Stimulated activated CD8-positive, alpha-beta memory T cell treated with anti-CD3 and anti-CD28 coated beads, Interleukin-4, amount 100 ng/mL, for 4 hours (primary cell): ENCODE data around the gene VWF.
"Not testable (repeated sequence)": the region's sequence is repeated elsewhere in the genome, so short reads cannot be mapped to it uniquely, and the experiment has no call there.

ENCODE experiments used
- DNase-seq, 2 donors: peaks; one replicate each; pipeline ENCODE4 v3.0.0-alpha.2; 2020; ENCODE audit warnings: low read depth in 2 of 2, low spot score in 1 of 2

The VWF gene

DNA sequence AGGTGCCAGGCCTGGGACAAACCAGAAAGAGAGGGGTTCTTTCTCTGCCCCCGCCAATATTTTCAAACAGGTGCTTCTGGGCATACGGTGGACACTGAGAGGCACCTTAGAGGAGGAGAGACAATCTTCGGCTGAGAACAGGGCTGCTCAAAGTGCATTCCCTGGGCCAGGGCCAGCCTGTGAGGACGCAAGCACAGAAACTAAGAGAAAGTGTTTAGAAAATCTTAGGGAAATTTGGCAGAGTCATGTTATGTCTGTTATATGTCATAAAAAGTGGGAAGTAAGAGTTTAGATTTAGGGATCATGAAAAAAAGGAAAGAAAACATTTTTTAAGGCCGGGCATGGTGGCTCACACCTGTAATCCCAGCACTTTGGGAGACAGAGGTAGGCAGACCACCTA is 83.7 kb downstream of the VWF start:
- DNase-seq = no peak

DNA sequence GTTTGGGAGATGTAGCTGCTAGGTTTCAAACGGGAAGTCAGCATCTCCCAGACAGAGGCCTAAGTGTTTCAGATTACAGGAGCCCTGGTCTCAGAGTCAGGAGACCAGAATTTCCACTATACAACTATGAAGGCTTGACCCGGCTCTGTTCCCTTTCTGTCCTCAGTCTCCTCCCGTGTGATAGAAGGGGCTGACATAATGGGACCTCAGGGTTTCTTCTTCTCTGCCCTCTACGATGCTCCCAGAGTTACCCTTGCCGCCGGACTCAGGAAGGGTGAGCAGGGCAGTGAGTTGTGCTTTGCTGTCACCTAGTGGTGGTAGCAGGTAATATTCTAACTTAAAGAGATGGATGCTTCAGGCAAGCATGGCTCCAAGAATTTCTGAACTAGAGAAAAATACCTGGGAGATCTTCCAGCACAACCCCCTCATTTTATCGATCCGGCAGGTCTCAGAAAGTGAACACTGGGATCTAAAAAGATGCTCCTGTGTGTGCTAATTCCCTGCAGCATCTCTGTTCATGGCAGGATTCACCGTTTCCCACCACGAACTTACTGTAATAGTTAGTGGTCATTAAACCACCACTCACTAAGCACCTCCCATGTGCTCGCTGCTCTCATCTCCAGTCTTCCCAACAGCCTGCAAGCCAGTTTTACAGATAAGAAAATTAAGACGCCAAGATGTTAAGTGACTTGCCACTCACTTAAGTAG is 84.4 kb downstream of the VWF start:
- DNase-seq = peak in 1 of 2 donors; percentile 6

DNA sequence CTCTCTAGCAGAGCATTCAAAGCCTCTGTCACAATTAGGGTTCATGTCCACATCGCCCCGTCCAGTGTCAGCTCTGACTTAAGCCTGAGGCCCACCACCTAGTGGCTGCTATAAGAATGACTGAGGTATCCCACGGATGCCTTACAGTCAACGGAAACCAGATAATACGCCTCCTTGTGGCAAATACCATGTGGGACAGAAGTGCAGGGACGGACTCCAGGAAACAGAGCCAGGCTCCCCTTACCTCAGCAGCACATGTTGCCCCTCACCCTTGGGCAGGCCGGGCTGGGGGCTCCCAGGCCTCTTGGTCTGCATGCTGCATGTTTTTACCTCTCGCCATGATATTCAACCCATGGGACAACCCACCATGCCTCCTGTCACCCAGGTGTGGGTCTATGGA is 86.3 kb downstream of the VWF start:
- no peak for DNase-seq

DNA sequence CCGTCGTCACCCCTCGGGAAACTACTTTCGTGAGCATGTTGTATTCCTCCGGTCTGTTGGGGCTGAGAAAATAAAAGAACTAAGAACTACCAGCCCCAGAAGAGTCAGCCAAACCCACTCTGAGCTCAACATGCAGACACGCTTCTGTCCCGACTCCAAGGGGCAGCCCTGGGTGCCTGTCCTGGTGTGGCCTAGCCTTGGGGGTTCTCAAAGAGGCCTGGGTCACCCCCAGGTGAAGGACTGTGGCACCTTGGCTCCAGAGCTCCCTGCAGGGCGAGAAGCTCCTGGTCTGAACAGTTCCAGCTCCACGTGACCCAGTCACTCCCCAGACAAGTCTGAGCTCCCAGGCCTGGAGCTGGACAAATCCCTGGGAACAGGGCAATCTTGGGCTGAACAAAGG is 87.0 kb downstream of the VWF start:
- no peak for DNase-seq

DNA sequence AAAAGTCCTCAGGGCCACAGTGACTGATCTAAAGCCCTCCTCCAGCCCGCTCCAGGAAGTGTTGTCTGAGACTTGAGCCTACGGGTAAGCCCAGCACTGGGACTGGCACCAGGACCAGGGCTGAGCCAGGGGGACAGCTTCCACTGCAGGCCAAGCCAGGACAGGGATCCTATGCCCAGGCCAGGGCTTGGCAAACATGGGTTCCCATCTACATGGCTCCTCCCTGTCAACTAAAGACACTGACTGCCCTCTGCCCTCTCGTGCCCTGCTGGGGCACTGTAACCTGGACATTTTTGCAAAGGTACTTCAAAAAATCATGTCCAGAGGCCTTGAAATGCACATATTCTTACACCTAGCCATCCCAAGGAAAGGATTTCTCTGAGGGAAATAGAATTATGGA is 88.0 kb downstream of the VWF start:
- no peak for DNase-seq

DNA sequence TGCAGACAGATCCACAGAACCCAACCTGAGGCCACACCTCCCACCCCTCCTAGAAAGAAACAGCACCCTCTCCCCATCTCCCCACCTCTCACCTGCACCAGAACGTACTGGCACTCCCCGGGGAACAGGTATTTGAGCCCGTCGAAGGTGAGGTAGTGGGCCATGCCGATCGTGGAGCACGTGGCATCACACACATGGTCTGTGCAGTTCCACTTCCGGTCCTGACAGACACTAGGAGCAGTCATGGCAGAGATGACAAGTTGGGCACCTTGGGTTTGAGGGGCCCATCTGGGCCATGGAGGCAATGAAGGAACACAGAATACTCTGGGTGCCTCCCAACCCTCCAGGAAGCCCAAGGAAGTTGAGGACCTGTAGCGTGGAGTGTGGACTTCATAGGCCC is 89.9 kb downstream of the VWF start:
- no peak for DNase-seq

DNA sequence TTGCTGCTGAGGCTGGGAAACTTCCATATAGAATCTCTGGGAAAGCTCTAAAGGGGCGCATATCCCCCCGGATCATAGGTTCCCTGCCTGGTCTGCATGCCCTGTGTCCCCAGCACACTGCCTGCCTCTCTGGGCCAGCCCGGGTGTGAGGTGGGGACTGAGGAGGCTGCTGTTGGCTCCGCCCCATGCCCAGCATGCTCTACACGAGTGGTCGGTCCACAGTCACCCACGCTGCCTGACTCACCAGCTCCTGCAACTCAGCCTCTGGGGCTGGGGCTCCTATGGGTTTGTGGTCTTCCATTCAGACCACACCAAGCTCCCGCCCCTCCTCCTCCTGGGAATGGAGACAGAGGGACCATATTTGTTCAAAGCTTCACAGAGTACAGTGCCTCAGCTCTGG is 90.9 kb downstream of the VWF start:
- no peak for DNase-seq

DNA sequence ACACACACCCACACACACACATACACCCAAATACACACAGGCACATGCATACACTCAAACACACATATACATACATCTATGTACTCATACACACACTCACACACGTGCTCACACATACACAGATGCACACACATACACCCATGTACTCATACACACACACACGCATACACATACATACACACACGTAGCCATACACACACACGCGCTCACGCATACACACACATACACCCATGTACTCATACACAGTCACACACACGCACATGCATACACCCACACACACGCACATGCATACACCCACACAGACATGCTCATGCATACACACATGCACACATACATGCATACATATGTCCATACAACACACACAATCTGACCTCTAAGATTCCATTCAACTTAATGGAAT is 91.7 kb downstream of the VWF start:
- DNase-seq = no peak

DNA sequence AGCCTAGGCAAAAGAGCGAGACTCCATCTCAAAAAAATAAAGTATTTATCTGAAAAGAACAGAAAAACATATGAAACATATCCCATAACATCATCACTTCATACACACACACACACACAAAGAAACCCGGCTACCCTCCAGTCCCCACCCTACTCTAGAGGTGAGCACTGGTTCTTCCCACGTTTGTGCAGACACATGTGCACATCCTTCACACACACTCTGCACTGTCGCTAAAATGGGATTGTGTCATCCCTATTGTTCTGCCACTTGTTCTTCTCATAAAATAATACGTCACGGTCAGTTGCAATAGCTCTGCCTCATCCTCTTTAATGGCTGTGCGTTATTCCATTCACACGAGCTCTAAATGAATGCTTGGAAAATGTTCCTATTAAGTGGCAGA is 93.5 kb downstream of the VWF start:
- DNase-seq = no peak

DNA sequence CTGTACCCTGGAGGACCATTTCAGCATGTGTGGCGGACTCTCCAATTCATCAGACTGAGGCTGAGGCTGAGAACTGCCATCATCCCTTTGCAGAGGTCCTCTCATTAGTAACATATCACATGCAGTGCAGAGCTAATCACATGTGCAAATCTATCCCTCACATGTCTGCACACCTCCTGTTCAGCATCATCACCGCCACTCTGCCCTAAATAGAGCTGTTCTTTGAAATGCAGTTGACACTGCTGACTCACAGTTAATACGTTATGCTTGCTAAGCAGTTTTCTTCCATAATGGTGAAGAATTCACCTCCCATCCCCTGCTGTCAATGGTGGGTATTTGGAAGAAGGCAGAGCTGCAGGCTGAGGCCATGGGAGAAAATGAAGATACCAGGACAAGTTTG is 94.4 kb downstream of the VWF start:
- no peak for DNase-seq

DNA sequence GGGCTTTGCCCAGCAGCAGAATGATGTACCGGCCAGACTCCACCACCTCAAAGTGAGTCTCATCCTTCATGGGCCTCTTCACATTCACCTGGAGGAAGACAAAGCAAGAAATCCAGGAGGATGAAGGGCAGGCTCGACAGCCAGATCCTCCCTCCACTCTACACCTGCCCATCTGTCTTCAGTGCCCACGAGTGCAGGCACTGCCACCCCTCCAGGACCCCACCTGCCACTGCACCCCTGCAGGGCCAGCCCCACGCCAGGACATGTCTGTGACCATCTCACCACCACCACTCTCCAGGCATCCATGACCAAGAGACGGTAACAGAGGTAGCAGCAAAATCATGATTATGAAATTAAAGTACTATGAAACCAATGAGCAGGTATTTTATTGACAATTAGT is 95.1 kb downstream of the VWF start:
- DNase-seq = no peak

DNA sequence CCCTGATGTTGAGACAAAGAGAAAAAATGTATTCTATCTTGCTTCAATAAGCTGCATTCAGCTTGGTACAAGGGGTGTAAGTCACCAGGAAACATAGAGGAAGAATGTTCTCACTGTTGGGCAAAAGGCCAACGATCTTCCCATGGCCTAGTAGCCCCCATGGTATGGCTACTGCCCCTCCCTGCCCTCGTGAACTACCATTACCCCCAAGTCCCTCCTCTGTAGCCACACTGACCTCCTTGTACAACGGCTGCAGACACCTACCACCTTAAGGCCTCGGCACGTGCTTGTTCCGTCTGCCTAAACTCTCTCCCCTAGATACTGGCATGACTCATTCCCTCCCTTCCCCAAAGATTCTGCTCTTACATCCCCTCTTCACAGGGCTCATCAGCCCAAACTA is 97.5 kb downstream of the VWF start:
- DNase-seq = no peak

DNA sequence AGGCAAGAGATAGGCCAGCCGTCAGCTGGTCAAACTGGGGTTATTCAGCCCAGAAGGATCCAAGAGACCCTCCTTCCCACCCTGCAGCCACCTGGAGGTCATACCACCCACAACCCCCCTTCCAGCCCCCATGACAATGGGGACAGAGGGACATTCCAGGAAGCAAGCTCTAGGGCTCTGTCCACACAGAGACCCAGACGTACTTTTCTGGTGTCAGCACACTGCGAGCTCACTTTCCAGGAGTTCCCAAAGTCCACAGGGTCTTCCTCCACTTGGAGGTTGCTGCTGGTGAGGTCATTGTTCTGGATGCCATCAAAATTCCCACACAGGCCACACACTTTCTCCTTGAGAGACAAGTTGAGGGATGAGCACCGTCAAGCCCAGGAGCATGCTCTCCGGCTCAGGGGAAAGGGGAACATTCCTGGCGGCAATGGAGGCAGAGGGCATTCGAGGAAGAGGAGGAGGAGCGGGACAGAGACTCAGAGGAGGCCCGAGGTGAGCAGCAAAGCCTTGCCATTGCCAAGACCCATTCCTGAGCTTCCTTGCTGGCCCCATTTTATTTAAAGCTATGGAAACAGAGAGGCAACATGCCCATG is 98.7 kb downstream of the VWF start:
- not testable (repeated sequence) for DNase-seq

DNA sequence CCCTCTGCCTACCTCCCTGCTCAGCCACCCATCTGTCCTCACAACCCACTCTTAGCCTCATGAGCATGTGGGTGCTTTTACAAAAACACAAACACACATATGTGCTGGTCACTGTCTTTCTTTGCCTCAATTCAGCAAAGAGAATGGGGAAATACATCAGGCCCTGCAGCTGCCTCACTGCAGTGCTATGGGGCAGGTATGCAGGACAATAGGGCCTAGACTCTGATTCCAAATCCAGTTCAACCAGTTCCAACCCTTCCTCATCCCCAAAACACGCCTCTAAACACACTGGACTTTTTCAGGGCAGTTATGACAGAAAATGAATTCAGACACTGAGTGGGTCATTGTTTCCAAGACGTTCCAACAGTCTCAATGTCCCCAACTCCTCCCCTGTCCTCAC is 100.4 kb downstream of the VWF start:
- DNase-seq = not testable (repeated sequence)

DNA sequence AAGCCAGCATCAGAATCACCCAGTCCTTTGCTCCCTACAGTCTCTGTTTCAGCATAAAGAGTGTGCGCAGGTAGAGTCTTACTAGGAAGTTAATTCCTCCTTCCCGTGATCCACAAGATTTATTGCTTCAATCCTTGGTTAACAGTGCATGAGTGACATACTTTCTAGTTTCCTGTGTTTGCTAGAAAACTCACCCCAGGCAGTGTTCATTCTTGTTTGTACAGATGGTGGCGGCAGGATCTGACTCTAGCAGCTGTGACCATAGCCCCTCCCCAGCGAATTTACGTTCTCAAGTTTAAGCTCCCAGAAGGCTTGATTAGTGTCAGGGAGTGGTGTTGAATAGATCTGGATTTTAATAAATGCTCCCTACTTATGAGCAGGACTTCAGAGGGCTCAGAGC is 103.5 kb downstream of the VWF start:
- DNase-seq = no peak

DNA sequence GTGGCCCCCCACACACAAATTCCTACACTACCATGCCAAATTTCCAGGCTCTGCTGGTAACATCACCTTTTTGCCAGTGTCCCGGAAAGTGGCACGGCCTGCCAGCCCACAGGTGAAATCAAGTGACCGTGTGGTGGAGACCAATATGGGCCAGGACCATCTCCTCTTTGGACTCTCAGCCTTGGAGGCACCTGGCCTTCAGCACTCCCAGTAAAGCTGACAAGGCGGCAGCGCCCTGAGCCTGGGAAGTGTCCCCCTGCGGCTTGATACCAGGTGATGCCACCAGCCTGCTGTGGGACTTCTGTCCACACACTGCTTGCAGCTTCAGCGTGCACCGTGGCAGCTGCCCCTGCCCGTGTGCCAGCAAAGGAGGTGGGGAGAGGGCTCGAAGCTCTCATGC is 104.0 kb downstream of the VWF start:
- not testable (repeated sequence) for DNase-seq

DNA sequence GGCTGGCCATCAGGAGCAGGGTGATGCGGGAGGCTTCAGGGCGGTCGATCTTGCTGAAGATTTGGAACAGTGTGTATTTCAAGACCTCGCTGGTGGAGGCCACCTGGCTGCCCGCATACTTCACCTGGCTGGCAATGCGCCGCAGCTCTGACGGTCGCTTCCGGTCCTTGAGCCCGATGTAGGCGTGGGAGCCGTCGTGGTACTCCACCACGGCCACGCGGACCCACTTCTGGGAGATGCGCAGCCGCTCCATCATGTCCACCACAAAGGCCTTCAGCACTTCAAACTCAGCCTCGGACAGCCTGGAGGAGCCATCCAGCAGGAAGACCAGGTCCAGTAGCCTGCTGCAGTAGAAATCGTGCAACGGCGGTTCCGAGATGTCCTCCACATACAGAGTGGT is 105.2 kb downstream of the VWF start:
- DNase-seq = not testable (repeated sequence)

DNA sequence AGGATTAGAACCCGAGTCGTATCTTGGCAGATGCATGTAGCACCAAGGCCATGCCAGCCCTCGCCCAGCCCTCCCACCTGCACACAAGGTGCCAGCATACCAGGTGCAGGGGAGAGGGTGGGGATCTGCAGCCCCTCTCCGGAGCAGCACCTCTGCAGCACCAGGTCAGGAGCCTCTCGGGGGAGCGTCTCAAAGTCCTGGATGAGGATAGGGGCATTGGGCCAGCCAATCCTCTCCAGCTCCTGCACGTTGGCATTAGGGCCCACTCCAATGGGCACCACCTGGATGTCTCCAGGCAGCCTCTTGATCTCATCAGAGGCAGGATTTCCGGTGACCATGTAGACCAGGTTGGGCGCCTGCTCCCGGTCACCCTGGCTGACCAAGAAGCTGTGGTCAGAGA is 106.2 kb downstream of the VWF start:
- no peak for DNase-seq

DNA sequence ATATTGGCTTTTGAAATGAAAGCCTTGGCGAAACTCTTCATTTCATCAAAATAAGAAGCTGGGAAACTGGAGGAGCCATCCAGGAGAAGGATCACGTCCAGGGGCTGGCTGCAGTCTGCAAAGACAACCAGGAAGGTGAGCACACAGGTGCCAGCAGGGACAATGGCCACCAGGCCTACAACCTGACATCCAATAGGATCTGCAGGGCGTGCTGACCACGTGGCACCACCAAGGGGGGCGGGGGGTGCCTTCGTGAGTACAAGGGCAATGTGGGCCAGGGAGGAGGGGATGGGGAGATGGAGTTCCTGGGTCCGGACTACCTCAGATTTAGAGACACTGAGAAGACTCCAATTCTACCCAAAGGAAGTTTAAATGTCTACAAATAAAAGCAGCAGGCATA is 107.7 kb downstream of the VWF start:
- no peak for DNase-seq

DNA sequence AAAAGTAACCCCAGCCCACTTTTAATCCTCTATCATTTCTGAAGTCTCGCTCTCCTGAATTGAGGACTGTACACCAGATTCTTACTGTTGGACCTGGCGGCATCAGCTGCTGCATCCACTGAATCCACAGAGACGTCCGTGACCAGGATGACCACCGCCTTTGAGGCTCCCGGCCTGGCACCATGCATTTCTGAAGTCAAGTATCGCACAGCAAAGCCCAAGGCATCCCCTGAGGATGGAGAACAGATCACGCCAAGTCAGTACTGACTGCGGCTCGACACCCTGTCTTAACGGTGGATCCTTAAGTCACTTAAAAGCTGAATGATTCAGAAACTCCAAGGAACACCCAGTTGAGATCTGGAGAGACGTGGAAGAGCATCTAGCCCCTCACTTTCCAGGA is 108.5 kb downstream of the VWF start:
- not testable (repeated sequence) for DNase-seq

DNA sequence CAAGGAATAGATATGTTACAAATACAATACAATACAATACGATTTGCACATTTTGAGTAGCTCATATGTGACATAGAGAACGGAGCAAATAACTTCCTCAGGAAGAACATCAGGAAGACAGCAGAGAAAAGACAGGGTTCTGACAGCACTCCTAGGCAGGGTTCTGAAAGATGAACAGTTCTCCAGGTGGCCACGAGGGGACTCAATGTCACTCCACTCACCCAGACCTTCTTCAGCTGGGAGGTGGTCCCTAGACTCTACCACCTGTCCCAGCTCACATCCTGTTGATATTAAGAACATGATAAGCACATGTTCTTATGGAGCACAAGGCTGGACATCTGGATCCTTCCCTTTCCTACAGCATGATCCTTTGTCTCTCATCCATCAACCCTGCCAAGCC is 109.2 kb downstream of the VWF start:
- not testable (repeated sequence) for DNase-seq

DNA sequence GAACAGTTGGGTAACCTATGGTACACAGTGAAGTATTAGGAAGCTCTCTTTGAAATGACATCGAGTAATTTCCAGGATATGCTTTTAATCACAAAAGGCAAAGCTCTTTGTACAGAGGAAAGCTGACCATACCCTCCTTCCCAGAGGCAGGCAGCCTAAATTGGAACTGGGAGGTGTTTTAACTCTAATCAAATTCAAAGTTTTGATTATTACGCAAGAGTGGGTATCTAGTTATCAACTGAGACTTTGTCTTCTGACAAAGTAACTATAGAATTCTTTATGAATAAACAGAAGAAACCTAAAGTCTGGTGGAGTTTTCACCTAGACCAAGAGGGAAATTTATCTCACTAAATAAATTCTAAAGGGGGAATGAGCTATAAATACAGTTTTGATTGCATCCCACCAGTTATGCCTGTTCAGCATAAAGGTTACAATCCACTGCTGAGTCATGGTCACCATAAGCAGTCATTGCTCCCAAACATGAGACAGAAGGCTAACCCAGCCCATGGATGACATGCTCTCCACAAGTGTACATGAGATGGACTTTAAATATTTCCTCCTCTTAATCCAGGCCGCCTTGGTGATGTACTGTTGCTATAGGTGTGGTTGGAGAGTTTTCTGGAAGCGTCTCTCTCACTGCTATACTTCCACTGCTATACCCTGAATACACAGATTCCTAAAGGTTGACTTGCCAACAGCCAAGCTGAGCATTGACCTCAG is 113.7 kb downstream of the VWF start:
- not testable (repeated sequence) for DNase-seq

DNA sequence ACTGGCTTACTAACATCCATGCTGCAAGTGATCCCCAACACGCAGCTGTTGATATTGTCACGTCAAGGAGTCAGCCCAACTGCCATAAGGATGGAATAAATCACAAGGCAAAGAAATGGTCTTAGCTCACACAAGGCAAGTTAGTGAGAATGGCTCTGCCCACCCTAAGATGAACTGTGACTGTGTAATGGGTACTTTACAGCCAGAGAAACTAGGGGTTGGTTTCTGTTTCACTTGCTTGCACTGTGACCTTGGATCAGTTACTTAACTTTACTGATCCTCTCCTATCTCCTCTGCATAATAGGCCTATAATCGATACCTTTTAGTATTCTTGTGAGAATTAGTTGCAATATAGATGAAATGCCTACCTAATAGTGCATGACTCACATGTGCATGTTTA is 127.2 kb downstream of the VWF start:
- no peak for DNase-seq
